Astrocyte of the spinal cord (primary cell): ENCODE results near the gene CLCN2.

Experiments
- DNase-seq: peaks from one replicate; pipeline ENCODE4 v3.0.0; 2011; ENCODE audit warnings: low read depth, low spot score
- H3K4me3 ChIP-seq: 2 replicates; pipeline ENCODE4 v1.5.1; 2011; ENCODE audit warnings: low read depth, mild to moderate bottlenecking, low read length, moderate library complexity
- CTCF ChIP-seq: IDR thresholded peaks from 2 replicates; pipeline ENCODE4 v1.5.1; 2012; ENCODE audit warnings: low read depth, mild to moderate bottlenecking, low read length, inconsistent platforms
- in situ Hi-C: cut with HindIII; loops from 2 replicates; pipeline ENCODE4 v1.10.0; 2017; ENCODE audit warnings: low sequenced_read_pairs

The CLCN2 gene

GRCh38 chr3:184317201-184317600 is 44.2 kb downstream of the CLCN2 start:
- peak overlapping the region; percentile 95 for H3K4me3 ChIP-seq
- no peak for DNase-seq
- in situ Hi-C loops: no loop called here
- TF ChIP-seq CTCF: no peak

- peak overlapping the region; percentile 95 for H3K4me3 ChIP-seq
- no peak for DNase-seq
- TF ChIP-seq CTCF: no peak
- in situ Hi-C loops: no loop called here
Observed at GRCh38 chr3:184316792-184317191, 44.6 kb downstream of the CLCN2 start.

GRCh38 chr3:184315871-184316661 is 45.3 kb downstream of the CLCN2 start:
- in situ Hi-C loops: no loop called here
- peak overlapping the region; percentile 95 for H3K4me3 ChIP-seq
- no peak for TF ChIP-seq CTCF
- DNase-seq: no peak

- no peak for DNase-seq
- TF ChIP-seq CTCF: no peak
- peak overlapping the region; percentile 95 for H3K4me3 ChIP-seq
- in situ Hi-C loops: no loop called here
Observed at GRCh38 chr3:184315543-184315867, 45.9 kb downstream of the CLCN2 start.

- in situ Hi-C loops: no loop called here
- peak; percentile 80 for DNase-seq
- H3K4me3 ChIP-seq: peak overlapping the region; percentile 95
- no peak for TF ChIP-seq CTCF
Observed at GRCh38 chr3:184314700-184315542, 46.5 kb downstream of the CLCN2 start.

GRCh38 chr3:184314363-184314699 is 47.1 kb downstream of the CLCN2 start, which contains the start of gene EIF4G1:
Gene EIF4G1, plus strand, starts transcription at chr3:184314606. Its CDS starts 1,191 bp downstream, at chr3:184315797.
- in situ Hi-C loops: no loop called here
- peak within 1 kb of the TSS; percentile 95 for H3K4me3 ChIP-seq
- TF ChIP-seq CTCF: no peak
- DNase-seq: peak; percentile 93
